DND-41 (cell line): ENCODE data around the gene OR51M1.
"Not testable (repeated sequence)": the region's sequence is repeated elsewhere in the genome, so short reads cannot be mapped to it uniquely, and the experiment has no call there.

Experiments used
- ATAC-seq: fragments of 200-7000 bp; cut with Tn5 transposase; 3 replicates; pipeline ENCODE4 v1.9.1; 2021; ENCODE audit warnings: low read depth; ENCODE audit not compliant: insufficient read depth
- DNase-seq: peaks from one replicate; pipeline ENCODE4 v3.0.0-alpha.2; 2020
- H2AFZ ChIP-seq: 2 replicates; pipeline ENCODE4 v1.6.0; 2012; ENCODE audit warnings: low read depth, low read length
- H3K27ac ChIP-seq: 2 replicates; pipeline ENCODE4 v1.5.1; 2012; ENCODE audit warnings: low read length, inconsistent platforms
- H3K27me3 ChIP-seq: fragments of 200-600 bp; sonication (generic); 2 replicates; pipeline ENCODE4 v1.6.0; 2012; ENCODE audit warnings: low read length, mild to moderate bottlenecking, inconsistent platforms; ENCODE audit not compliant: insufficient read depth, poor library complexity
- H3K36me3 ChIP-seq: 2 replicates; pipeline ENCODE4 v1.5.1; 2012; ENCODE audit warnings: low read length, inconsistent platforms; ENCODE audit not compliant: insufficient read depth
- H3K4me1 ChIP-seq: 2 replicates; pipeline ENCODE4 v1.5.1; 2012; ENCODE audit warnings: mild to moderate bottlenecking, low read length; ENCODE audit not compliant: insufficient read depth
- H3K4me2 ChIP-seq: 2 replicates; pipeline ENCODE4 v1.6.0; 2012; ENCODE audit warnings: mild to moderate bottlenecking, moderate library complexity, low read length, inconsistent platforms; ENCODE audit not compliant: insufficient read depth
- H3K4me3 ChIP-seq, 2 experiments: fragments of 200-600 bp in 1 of 2; shearing (Covaris generic) in 1 of 2; 2 replicates each; pipeline ENCODE4 v1.5.1; 2012 to 2016; ENCODE audit warnings: inconsistent platforms in 2 of 2, low read length in 2 of 2, mild to moderate bottlenecking in 2 of 2, low read depth in 1 of 2, moderate library complexity in 1 of 2
- H3K79me2 ChIP-seq: 2 replicates; pipeline ENCODE4 v1.6.0; 2012; ENCODE audit warnings: low read length, inconsistent platforms; ENCODE audit not compliant: insufficient read depth
- H3K9ac ChIP-seq: 2 replicates; pipeline ENCODE4 v1.6.0; 2012; ENCODE audit warnings: low read depth, mild to moderate bottlenecking, inconsistent platforms, low read length, moderate library complexity
- H3K9me3 ChIP-seq: 2 replicates; pipeline ENCODE4 v1.5.1; 2012; ENCODE audit warnings: low read length, moderate library complexity, mild to moderate bottlenecking, inconsistent platforms; ENCODE audit not compliant: insufficient read depth, severe bottlenecking
- H4K20me1 ChIP-seq: 2 replicates; pipeline ENCODE4 v1.6.0; 2012; ENCODE audit warnings: low read length; ENCODE audit not compliant: insufficient read depth
- CTCF ChIP-seq: IDR thresholded peaks from 2 replicates; pipeline ENCODE4 v1.5.1; 2012; ENCODE audit warnings: borderline replicate concordance, low read length, moderate library complexity, mild to moderate bottlenecking; ENCODE audit not compliant: poor library complexity, severe bottlenecking; ENCODE audit errors: extremely low read depth
- EZH2 ChIP-seq: IDR thresholded peaks from 3 replicates; pipeline ENCODE4 v1.6.1; 2012; ENCODE audit warnings: borderline replicate concordance, low read depth, mild to moderate bottlenecking, moderate library complexity, low read length, inconsistent platforms; ENCODE audit not compliant: severe bottlenecking

Gene OR51M1

GRCh38 chr11:5348551-5349194, 34.9 kb upstream of the OR51M1 start:
- ATAC-seq, result no peak
- Histone ChIP-seq H3K9me3 (no peaks in the 10 kb centered on the region), H4K20me1 (no peaks in the 10 kb centered on the region), H3K36me3 (no peaks in the 10 kb centered on the region), H3K4me2 (no peak overlapping the region), H2AFZ (no peak overlapping the region), H3K4me1 (no peaks in the 10 kb centered on the region), H3K27ac (no peak overlapping the region), H3K4me3 (no peak overlapping the region), H3K9ac (no peak overlapping the region), H3K27me3 (no peaks in the 10 kb centered on the region), H3K79me2 (no peaks in the 10 kb centered on the region)
- TF ChIP-seq EZH2, result no peak
- TF ChIP-seq CTCF, result no peak
- no peak for DNase-seq

GRCh38 chr11:5349550-5349949, 34.1 kb upstream of the OR51M1 start:
- TF ChIP-seq EZH2 (no peak), CTCF (no peak)
- ATAC-seq, result no peak
- H3K4me3 ChIP-seq, result no peak overlapping the region

DNA sequence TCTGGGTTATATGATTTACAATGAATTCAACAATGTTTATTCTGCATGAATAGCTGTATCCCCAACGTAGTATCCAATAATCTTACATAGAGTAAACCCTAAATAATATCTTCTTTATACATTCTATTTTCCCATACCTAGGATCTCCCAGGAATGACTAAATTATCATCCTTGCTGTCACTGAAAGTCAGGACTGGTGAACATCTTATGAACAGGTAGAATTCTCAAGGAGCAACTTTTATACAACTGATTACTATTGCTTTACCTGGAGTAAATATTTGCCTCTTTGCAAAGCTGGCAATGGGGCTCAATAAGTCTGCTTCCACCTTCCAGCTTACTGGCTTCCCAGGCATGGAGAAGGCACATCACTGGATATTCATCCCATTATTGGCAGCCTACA, 32.4 kb upstream of the OR51M1 start, which contains the start of gene OR51B6:
Gene OR51B6, plus strand, starts transcription at position 301 of the 400 bp plus-strand sequence. Its CDS starts 0 bp downstream, at position 301.
- Histone ChIP-seq H3K9ac (no peak within 1 kb of the TSS), H4K20me1 (no peaks in the 10 kb centered on the region), H3K4me2 (no peak within 1 kb of the TSS), H3K27me3 (no peaks in the 10 kb centered on the region), H3K4me3 (no peak within 1 kb of the TSS), H3K36me3 (no peaks in the 10 kb centered on the region), H3K9me3 (no peaks in the 10 kb centered on the region), H3K4me1 (no peaks in the 10 kb centered on the region), H3K27ac (no peak within 1 kb of the TSS), H2AFZ (no peak within 1 kb of the TSS), H3K79me2 (no peaks in the 10 kb centered on the region)
- TF ChIP-seq CTCF (no peak), EZH2 (no peak)
- no peak for DNase-seq
- no peak for ATAC-seq

More at GRCh38 chr11:5349550-5349949, 34.1 kb upstream of the OR51M1 start:
- no peaks in the 10 kb centered on the region for H4K20me1 ChIP-seq
- H3K4me1 ChIP-seq, result no peaks in the 10 kb centered on the region
- no peaks in the 10 kb centered on the region for H3K79me2 ChIP-seq
- H2AFZ ChIP-seq, result no peak overlapping the region
- no peaks in the 10 kb centered on the region for H3K27me3 ChIP-seq
- no peak overlapping the region for H3K27ac ChIP-seq
- no peaks in the 10 kb centered on the region for H3K9me3 ChIP-seq
- H3K9ac ChIP-seq, result no peak overlapping the region
- H3K4me2 ChIP-seq, result no peak overlapping the region
- no peaks in the 10 kb centered on the region for H3K36me3 ChIP-seq
- no peak for DNase-seq

DNA sequence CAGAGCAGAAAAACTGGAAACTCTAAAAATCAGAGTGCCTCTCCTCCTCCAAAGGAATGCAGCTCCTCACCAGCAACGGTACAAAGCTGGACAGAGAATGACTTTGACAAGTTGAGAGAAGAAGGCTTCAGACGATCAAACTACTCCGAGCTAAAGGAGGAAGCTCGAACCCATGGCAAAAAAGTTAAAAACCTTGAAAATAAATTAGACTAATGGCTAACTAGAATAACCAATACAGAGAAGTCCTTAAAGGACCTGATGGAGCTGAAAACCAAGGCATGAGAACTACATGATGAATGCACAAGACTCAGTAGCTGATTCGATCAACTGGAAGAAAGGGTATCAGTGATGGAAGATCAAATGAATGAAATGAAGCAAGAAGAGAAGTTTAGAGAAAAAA, 27.6 kb upstream of the OR51M1 start:
- not testable (repeated sequence) for H3K36me3 ChIP-seq, H3K79me2 ChIP-seq, H3K4me1 ChIP-seq, H3K4me2 ChIP-seq, H4K20me1 ChIP-seq, H3K4me3 ChIP-seq, H3K9me3 ChIP-seq, H3K27me3 ChIP-seq, H3K27ac ChIP-seq, DNase-seq, ATAC-seq, H2AFZ ChIP-seq, H3K9ac ChIP-seq
